ENCODE measurements around the gene UNCX.

Gene UNCX

GRCh38 chr7:1248916-1249581 is 16.4 kb downstream of the UNCX start:
- H2BK120ac ChIP-seq (ENCODE audit: insufficient read depth, low read length, poor library complexity): no peak overlapping the region
- H4K8ac ChIP-seq (ENCODE audit: low read depth, low read length): no peak overlapping the region
- peaks cover 7% of the 10 kb centered on the region for H3K9me3 ChIP-seq (ENCODE audit: insufficient read depth, low read depth, low read length)
- DNase-seq: no peak
- no peak overlapping the region for H3K23ac ChIP-seq (ENCODE audit: low read length)
- no peaks in the 10 kb centered on the region for H3K4me1 ChIP-seq (ENCODE audit: control insufficient read depth in 1 of 2, insufficient read depth in 2 of 2, low read length in 2 of 2)
- H3K9ac ChIP-seq (ENCODE audit: low read length): no peak overlapping the region
- H3K14ac ChIP-seq (ENCODE audit: low read length): no peak overlapping the region
- H3K27me3 ChIP-seq (ENCODE audit: insufficient read depth, low read length): peaks cover 58% of the 10 kb centered on the region
- no peaks in the 10 kb centered on the region for H3K79me1 ChIP-seq (ENCODE audit: low read length)
- H3K18ac ChIP-seq (ENCODE audit: low read length): no peak overlapping the region
- no peak overlapping the region for H3K4me2 ChIP-seq (ENCODE audit: low read length)
- no peak overlapping the region for H4K91ac ChIP-seq (ENCODE audit: low read depth, low read length)
- no peak overlapping the region for H3K4ac ChIP-seq (ENCODE audit: low read depth, low read length)
- H3K27ac ChIP-seq (ENCODE audit: low read depth, low read length): no peak overlapping the region
- H2BK12ac ChIP-seq (ENCODE audit: low read length): no peak overlapping the region
- no CpG with 5 or more reads among the region's 26 CpGs for WGBS (ENCODE audit: extremely low coverage, insufficient coverage, insufficient read length)
- no peaks in the 10 kb centered on the region for H3K36me3 ChIP-seq (ENCODE audit: control insufficient read depth in 1 of 2, insufficient read depth in 2 of 2, low read length in 2 of 2)
- no peaks in the 10 kb centered on the region for H3K79me2 ChIP-seq (ENCODE audit: control insufficient read depth, insufficient read depth, low read length, poor library complexity)
- no peak overlapping the region for H2AFZ ChIP-seq (ENCODE audit: insufficient read depth, low read length, poor library complexity)
- H4K12ac ChIP-seq (ENCODE audit: low read depth, low read length): no peak overlapping the region
- H2BK5ac ChIP-seq (ENCODE audit: low read depth, low read length, poor library complexity): no peak overlapping the region
- H3K4me3 ChIP-seq (ENCODE audit: low read depth, low read length): no peak overlapping the region
- H2AK5ac ChIP-seq (ENCODE audit: low read length): no peak overlapping the region

- Histone ChIP-seq H3K18ac (ENCODE audit: low read length) (no peak overlapping the region), H2BK5ac (ENCODE audit: low read depth, low read length, poor library complexity) (no peak overlapping the region), H2BK120ac (ENCODE audit: insufficient read depth, low read length, poor library complexity) (no peak overlapping the region), H2AK5ac (ENCODE audit: low read length) (no peak overlapping the region), H3K36me3 (ENCODE audit: control insufficient read depth in 1 of 2, insufficient read depth in 2 of 2, low read length in 2 of 2) (no peaks in the 10 kb centered on the region), H4K91ac (ENCODE audit: low read depth, low read length) (no peak overlapping the region), H3K4me1 (ENCODE audit: control insufficient read depth in 1 of 2, insufficient read depth in 2 of 2, low read length in 2 of 2) (no peaks in the 10 kb centered on the region), H2BK12ac (ENCODE audit: low read length) (no peak overlapping the region), H2AFZ (ENCODE audit: insufficient read depth, low read length, poor library complexity) (no peak overlapping the region), H3K79me2 (ENCODE audit: control insufficient read depth, insufficient read depth, low read length, poor library complexity) (no peaks in the 10 kb centered on the region), H3K27ac (ENCODE audit: low read depth, low read length) (no peak overlapping the region), H3K9me3 (ENCODE audit: insufficient read depth, low read depth, low read length) (peaks cover 7% of the 10 kb centered on the region), H3K27me3 (ENCODE audit: insufficient read depth, low read length) (peaks cover 51% of the 10 kb centered on the region), H3K4me2 (ENCODE audit: low read length) (no peak overlapping the region), H3K4me3 (ENCODE audit: low read depth, low read length) (no peak overlapping the region), H3K79me1 (ENCODE audit: low read length) (no peaks in the 10 kb centered on the region), H4K12ac (ENCODE audit: low read depth, low read length) (no peak overlapping the region), H3K14ac (ENCODE audit: low read length) (no peak overlapping the region), H3K4ac (ENCODE audit: low read depth, low read length) (no peak overlapping the region), H3K9ac (ENCODE audit: low read length) (no peak overlapping the region), H3K23ac (ENCODE audit: low read length) (no peak overlapping the region), H4K8ac (ENCODE audit: low read depth, low read length) (no peak overlapping the region)
- WGBS (ENCODE audit: extremely low coverage, insufficient coverage, insufficient read length): no CpG with 5 or more reads among the region's 14 CpGs
- DNase-seq: no peak
Measured at GRCh38 chr7:1249731-1250130, 17.1 kb downstream of the UNCX start.

GRCh38 chr7:1250901-1251300 is 18.2 kb downstream of the UNCX start:
- Histone ChIP-seq H4K91ac (ENCODE audit: low read depth, low read length) (no peak overlapping the region), H3K36me3 (ENCODE audit: control insufficient read depth in 1 of 2, insufficient read depth in 2 of 2, low read length in 2 of 2) (no peaks in the 10 kb centered on the region), H2AK5ac (ENCODE audit: low read length) (no peak overlapping the region), H3K79me1 (ENCODE audit: low read length) (no peaks in the 10 kb centered on the region), H2BK5ac (ENCODE audit: low read depth, low read length, poor library complexity) (no peak overlapping the region), H3K79me2 (ENCODE audit: control insufficient read depth, insufficient read depth, low read length, poor library complexity) (no peaks in the 10 kb centered on the region), H3K4me3 (ENCODE audit: low read depth, low read length) (no peak overlapping the region), H2AFZ (ENCODE audit: insufficient read depth, low read length, poor library complexity) (no peak overlapping the region), H3K18ac (ENCODE audit: low read length) (no peak overlapping the region), H3K14ac (ENCODE audit: low read length) (no peak overlapping the region), H4K12ac (ENCODE audit: low read depth, low read length) (no peak overlapping the region), H3K27me3 (ENCODE audit: insufficient read depth, low read length) (peaks cover 39% of the 10 kb centered on the region), H3K9me3 (ENCODE audit: insufficient read depth, low read depth, low read length) (peaks cover 7% of the 10 kb centered on the region), H4K8ac (ENCODE audit: low read depth, low read length) (no peak overlapping the region), H3K23ac (ENCODE audit: low read length) (no peak overlapping the region), H3K9ac (ENCODE audit: low read length) (no peak overlapping the region), H2BK12ac (ENCODE audit: low read length) (no peak overlapping the region), H3K4me1 (ENCODE audit: control insufficient read depth in 1 of 2, insufficient read depth in 2 of 2, low read length in 2 of 2) (no peaks in the 10 kb centered on the region), H3K4me2 (ENCODE audit: low read length) (no peak overlapping the region), H3K4ac (ENCODE audit: low read depth, low read length) (no peak overlapping the region), H2BK120ac (ENCODE audit: insufficient read depth, low read length, poor library complexity) (no peak overlapping the region), H3K27ac (ENCODE audit: low read depth, low read length) (no peak overlapping the region)
- no peak for DNase-seq
- no CpG with 5 or more reads among the region's 8 CpGs for WGBS (ENCODE audit: extremely low coverage, insufficient coverage, insufficient read length)

- Histone ChIP-seq H2AK5ac (ENCODE audit: low read length) (no peak overlapping the region), H2AFZ (ENCODE audit: insufficient read depth, low read length, poor library complexity) (no peak overlapping the region), H3K14ac (ENCODE audit: low read length) (no peak overlapping the region), H2BK5ac (ENCODE audit: low read depth, low read length, poor library complexity) (no peak overlapping the region), H2BK120ac (ENCODE audit: insufficient read depth, low read length, poor library complexity) (no peak overlapping the region), H3K27me3 (ENCODE audit: insufficient read depth, low read length) (peaks cover 29% of the 10 kb centered on the region), H3K4me3 (ENCODE audit: low read depth, low read length) (no peak overlapping the region), H3K9me3 (ENCODE audit: insufficient read depth, low read depth, low read length) (peaks cover 4% of the 10 kb centered on the region), H3K79me1 (ENCODE audit: low read length) (no peaks in the 10 kb centered on the region), H3K27ac (ENCODE audit: low read depth, low read length) (no peak overlapping the region), H2BK12ac (ENCODE audit: low read length) (no peak overlapping the region), H3K79me2 (ENCODE audit: control insufficient read depth, insufficient read depth, low read length, poor library complexity) (no peaks in the 10 kb centered on the region), H4K12ac (ENCODE audit: low read depth, low read length) (no peak overlapping the region), H4K8ac (ENCODE audit: low read depth, low read length) (no peak overlapping the region), H3K4ac (ENCODE audit: low read depth, low read length) (no peak overlapping the region), H3K18ac (ENCODE audit: low read length) (no peak overlapping the region), H3K36me3 (ENCODE audit: control insufficient read depth in 1 of 2, insufficient read depth in 2 of 2, low read length in 2 of 2) (no peaks in the 10 kb centered on the region), H3K4me2 (ENCODE audit: low read length) (no peak overlapping the region), H3K9ac (ENCODE audit: low read length) (no peak overlapping the region), H4K91ac (ENCODE audit: low read depth, low read length) (no peak overlapping the region), H3K4me1 (ENCODE audit: control insufficient read depth in 1 of 2, insufficient read depth in 2 of 2, low read length in 2 of 2) (no peaks in the 10 kb centered on the region), H3K23ac (ENCODE audit: low read length) (no peak overlapping the region)
- DNase-seq: no peak
- WGBS (ENCODE audit: extremely low coverage, insufficient coverage, insufficient read length): no CpG with 5 or more reads among the region's 25 CpGs
Measured at GRCh38 chr7:1251796-1252539, 19.3 kb downstream of the UNCX start.
